HG03469 (cell line): ENCODE measurements around the gene MALRD1.
"Not testable (repeated sequence)": the region's sequence is repeated elsewhere in the genome, so short reads cannot be mapped to it uniquely, and the experiment has no call there.

Source experiments
- ATAC-seq: cut with Tn5 transposase; IDR thresholded peaks from one replicate; pipeline ENCODE4 v1.9.1; 2021; ENCODE audit warnings: mild to moderate bottlenecking, moderate library complexity, moderate number of reproducible peaks; ENCODE audit not compliant: unreplicated experiment

MALRD1 gene

DNA sequence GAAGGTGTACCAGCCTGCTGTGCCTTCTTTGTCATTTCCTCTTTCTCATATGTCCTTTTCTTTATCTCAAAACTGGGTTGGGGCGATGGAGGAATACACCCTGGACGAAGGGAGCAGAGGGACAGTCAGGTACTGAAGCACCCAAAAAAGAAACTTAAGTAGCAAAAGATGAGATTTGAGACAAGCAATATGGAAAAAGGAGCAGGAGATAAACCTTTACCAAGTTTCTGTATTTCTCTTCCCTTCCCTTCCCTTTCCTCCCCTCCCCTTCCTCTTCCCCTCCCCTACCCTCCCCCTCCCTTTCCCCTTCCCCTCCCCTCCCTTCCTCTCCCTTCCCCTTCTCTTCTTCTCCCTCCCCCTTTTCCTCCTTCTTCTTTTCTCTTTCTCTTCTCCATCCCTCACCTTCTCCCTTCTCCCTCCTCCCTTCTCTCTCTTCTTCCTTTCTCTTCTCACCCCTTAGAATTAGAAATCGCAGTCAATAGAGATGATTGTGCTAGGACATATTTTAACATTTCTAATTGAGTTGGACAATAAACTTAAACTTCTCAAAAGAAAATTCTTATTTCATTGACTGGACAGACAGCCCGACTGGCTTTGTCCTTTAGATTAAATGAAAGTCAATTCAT is 652.9 kb downstream of the MALRD1 start:
- ATAC-seq: no peak

DNA sequence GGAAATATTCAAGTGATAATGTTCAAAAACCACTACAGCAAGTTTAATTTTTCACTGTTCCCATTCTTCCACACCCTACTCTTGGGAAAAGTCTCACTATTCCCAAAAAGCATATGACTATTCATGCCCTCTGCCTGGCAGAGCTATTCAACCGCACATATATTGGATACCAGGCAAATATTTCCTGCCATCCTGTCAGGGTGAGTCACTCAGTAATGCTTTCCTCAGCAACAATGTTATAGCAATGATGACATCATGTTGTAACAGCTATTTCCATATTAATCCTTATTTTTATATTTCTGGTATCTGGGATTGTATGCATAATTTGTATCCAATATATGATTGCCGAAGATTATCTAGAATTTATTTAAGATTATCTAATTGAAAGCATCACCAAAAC is 653.6 kb downstream of the MALRD1 start:
- ATAC-seq: no peak

DNA sequence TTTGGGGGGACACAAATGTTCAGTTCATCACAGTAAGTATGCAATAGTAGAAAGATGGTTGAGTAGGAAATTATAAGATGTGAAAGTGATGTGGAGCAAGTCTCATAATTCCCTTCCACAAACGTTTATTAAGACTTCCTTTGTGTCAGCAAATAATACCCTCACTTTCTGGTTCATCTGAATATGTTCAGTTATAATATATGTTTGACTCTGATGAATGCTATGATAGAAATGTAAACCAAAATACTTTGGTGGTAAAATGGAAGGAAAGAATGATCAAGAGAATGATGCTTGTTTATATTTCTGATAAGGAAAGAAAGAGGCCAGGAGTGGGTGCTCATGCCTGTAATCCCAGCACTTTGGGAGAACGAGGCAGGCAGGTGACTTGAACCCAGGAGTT is 655.9 kb downstream of the MALRD1 start:
- no peak for ATAC-seq

DNA sequence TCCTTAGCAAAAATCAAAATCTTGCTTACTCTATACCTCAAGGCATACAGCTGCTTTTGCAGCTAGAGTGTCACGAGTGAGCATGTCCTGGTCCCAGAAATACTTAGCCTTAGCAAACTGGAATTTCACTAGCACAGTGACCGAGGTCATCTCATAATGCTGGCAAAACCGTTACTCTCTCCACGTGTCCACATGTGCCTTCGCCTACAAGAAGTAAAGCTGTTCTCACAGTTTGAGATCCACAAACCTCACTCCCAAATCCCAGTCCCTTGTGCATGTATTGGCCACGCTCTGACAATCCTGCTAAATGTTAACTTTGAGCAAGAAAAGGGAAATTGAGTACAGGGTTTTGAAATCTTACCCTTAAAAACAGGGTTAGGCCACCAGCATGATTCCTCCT is 656.6 kb downstream of the MALRD1 start:
- ATAC-seq: no peak

DNA sequence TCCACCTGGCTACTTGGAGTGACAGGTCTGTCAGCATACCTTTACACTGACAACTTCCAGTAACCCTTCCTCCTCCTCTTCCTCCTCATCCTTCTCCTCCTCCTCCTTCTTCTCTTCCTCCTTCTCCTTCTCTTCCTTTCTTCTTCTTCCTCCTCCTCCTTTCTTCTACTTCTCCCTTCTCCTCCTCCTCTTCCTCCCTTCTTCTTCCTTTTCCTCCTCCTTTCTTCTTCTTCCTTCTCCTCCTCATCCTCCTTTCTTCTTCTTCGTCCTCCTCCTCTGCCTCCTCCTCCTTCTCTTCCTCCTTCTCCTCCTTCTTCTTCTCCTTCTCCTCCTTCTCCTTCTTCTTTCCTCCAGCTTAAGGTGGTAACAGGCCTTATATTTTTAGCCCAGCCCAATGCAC is 658.3 kb downstream of the MALRD1 start:
- ATAC-seq: no peak

DNA sequence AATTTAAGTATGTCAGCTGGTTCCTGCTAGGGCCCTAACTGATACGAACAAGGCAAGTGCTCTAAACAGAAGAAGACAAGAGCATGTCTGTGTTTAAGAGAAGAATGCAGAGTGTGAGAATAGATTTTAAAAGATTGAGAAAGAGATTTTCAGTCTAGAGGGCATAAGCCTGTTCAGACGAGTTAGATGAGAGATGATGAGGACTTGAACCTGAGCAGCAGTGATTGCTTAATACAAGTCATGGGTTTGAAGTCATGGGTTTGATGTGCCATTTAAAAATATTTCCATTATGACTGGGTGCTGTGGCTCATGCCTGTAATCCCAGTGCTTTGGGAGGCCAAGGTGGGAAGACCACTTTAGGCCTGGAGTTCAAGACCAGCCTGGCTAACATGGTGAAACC is 658.8 kb downstream of the MALRD1 start:
- no peak for ATAC-seq

DNA sequence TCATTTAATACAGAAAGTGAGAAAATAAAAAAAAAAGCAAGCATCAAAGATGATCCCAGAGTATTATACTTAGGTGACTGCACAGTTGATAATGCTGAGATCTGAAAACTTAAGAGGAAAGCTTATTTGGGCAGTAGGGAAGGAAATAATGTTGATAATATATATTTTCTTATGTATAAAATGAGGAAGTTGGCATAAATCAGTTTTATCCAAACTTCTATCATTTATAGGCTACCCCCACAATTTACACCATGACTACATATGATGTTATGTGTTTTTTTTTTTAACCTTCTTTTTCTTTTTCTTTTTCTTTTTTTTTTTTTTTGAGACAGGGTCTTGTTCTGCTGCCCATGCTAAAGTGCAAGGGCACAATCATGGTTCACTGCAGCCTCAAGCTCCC is 659.4 kb downstream of the MALRD1 start:
- no peak for ATAC-seq

DNA sequence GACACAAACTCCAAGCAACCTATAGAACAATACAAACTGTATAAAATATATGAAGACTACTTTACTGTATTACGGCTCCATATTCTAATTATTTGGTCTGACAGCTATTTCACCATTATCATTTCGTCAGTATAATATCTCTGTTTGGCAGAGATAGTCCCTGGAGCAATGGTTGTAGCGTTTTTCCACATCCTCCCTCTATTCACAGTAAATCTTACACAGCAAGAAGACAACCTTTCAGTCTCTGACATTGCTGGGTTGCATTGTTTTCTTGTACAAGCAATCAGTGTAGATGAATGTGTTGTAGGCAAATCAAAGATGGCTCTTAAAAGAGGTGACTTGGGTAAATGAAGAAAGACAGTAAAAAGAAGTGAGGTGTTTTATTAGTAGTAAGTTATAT is 662.0 kb downstream of the MALRD1 start:
- no peak for ATAC-seq

DNA sequence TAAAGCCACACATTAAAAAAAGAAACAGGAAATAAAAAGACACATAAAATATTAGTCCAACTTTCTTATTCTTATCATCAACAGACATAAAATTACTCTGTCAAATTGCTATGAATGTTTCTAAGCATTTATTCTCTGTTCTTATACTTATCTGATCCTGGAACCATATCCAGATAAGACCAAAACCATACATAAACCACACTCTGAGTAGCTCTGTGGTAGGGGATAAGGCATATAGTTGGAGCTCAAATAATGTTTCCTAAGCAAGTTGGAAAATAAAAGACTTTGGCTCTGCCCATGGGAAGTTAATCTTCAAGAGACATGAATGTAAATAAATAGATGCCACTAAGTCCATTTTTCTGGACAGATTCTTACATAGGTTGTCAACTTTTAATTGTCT is 664.6 kb downstream of the MALRD1 start:
- ATAC-seq: no peak

DNA sequence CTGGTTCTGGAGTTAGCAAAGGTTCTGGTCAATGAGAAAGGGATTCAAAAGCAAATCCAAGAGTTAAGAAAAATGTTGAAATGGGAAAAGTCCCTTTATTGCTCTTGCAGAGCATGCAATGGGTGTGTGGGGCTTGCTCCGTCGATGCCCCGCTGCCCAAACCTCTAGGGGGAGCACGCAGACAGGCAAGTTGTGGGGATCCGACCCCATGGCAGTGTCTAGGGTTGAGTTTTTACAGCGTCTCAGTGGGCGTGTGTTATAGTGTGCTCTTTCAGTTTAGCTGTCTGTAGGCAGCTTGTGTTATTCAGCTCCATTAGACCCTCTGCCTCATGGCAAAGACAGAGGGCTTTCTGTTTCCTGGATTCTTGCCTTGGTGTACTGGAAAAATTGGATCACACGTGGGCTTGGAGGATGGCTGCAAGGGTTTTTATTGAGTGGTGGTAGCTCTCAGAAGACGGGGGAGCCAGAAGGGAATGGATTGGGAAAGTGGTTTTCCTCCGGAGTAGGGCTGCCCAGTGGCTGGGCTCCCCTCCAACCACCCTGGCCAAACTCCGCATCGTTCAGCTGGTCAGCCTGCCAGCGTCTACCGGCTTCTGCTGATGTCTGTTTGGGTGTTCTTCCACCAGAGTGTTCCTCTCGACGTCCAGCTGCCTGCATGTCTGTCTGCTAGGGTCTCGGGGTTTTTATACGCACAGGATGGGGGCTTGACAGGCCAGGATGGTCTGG is 665.4 kb downstream of the MALRD1 start:
- ATAC-seq: no peak

DNA sequence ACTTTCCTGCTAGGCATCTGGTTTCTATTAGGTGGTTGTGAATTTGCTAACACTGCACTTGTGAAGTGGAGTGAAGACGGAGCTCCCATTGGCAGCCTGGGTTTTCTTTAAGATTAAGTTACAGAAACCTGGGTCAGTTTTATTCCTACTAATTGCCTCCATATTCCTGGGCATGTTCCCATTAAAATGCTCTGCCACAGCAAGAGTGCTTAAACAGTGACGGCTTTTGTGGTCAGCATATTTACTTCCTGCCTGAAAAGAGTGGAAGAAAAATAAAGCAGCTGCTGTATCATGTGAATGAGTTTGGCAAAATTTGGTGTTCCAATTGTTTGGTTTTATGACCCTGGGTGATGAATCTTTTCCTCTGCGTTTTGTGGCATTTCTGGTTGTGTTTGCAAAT is 670.7 kb downstream of the MALRD1 start:
- ATAC-seq: no peak

DNA sequence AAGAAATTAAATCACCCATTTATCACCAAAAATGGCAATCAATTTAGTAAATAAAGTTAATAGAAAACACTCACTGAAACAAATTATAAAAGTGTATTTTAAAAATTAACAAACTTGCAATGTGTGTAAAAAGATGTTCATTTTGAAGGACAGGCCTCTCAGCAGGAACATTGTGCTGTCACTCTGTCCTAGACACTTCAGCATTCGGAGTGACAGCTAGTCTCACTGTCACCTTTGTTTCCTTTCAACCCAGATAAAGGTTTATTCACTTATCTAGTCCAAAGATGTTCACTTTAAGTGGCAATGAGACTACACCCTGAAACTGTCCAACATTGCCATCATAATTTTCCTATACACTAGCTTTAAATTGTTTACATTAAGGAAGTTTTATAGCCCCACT is 675.7 kb downstream of the MALRD1 start:
- no peak for ATAC-seq

DNA sequence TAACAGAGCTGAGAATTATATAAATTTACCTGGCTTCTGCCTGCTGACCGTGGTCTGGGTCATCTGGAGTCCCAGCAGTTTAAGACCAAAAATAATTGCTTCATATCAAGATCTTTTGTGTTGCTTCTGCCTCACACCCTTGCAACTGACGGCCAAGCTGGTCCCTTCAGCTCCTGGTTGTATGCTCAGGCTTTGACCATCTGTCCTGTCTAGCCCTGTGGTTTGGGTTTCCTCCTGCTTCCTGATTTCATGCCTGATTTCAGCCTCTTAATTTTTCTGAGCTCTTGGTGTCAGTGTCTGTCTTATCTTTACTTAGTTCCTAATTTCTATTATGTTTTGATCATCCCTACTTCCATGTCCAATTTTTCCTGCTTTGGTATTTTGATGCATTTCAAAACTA is 679.8 kb downstream of the MALRD1 start:
- ATAC-seq: no peak

DNA sequence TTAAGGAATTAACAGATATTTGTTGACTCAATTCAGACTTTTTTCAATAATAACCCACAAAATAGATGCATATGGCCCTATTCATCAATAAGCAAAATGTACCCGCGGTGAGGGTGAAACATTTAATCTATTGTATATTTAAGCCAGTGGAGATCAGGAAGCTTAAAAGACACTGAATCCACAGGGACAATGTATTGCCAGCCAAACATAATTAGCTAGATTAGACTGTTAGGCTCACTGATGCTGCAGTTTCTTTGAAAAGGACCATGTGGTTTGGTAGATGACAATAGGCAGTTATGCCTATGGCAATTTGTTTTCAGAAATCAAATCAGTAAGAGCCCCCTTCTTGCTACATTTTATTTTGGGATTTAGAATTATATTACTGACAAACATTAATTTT is 680.4 kb downstream of the MALRD1 start:
- ATAC-seq: no peak

DNA sequence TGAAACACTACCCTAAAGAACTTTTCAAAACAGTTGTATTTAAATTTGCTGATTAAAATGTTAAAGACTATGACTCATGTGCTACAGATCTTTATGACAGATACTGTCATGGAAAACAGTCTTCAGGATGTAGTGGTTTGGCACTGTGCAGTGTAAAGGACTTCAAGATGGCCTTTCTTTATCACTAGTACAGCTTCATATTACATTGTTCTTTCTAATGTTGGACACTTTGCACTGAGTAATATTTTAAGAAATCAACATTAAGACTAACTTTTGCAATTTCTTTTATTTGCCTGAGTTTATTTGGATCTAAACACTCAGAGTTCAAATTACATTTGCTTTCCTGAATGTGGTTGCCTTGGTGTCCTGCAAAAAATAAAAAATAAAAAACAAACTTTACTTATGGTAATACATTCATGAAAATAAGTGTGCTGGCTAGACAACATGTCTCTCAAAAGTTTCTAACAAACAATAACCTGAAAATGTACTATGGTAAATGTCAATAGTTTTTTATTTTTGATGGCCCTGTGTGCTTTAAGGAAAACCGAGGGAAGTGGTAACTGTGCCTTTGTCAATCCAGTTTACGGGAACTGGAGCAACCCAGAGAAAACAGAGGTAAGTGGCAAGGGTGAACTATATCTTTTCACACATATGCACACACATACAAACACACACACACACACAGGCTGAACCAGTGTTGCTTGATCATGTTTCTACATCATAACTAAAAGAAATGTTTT is 681.7 kb downstream of the MALRD1 start:
- ATAC-seq: no peak

DNA sequence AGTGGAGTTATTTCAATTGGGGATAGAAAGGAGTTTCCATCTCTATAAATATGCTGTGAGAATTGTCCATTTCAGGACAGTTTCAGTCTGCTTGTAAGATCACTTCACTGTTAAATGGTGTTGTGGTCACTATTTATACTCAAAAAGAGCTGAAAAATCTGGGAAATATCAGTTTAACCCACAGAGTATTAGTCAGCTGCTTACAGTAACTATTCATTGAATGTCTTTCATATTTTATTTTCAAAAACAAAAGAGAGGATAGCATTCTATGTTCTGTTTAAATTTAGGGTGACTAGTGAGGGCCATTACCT is 682.3 kb downstream of the MALRD1 start:
- no peak for ATAC-seq

DNA sequence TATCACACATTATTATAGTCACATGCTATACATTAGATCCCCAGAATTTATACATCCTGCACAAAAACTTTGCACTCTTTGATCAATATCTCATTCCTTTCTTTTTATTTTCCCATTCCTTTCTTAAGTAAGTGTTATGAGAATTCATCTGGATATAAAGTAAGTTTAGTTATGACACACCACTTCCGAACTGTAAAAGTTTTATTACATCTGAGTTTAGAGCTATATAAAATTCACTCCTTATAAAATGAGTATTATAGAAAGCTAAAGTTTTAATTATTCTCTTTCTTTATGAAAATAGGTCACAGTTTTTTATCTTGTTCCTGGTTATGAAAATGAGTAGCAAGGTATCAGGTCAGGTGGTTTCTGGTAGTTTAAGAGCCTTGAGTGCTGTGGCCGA is 683.0 kb downstream of the MALRD1 start:
- no peak for ATAC-seq

DNA sequence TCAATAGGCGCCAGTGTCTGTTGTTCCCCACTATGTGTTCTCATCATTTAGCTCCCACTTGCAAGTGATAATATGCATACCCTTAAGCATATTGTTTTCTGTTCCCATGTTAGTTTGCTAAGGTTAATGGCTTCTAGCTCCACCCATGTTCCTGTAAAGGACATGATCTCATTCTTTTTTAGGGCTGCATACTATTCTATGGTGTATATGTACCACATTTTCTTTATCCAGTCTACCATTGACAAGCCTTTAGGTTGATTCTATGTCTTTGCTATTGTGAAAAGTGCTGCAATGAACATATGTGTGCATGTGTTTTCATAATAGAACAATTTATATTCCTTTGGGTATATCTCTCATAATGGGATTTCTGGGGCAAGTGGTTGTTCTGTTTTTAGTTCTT is 689.8 kb downstream of the MALRD1 start:
- no peak for ATAC-seq

DNA sequence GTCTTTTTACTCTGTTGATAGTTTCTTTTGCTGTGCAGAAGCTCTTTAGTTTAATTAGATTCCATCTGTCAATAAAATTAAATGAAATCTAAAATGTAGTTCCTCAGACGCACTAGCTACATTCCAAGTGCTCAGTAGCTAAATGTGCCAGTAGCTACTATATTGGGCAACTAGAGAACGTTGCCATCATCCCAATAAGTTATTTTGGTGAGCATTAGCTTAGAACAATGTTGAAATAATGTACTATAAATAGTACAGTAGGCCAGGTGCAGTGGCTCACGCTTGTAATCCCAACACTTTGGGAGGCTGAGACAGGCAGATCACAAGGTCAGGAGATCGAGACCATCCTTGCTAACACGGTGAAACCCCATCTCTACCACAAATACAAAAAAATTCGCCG is 690.6 kb downstream of the MALRD1 start:
- not testable (repeated sequence) for ATAC-seq

DNA sequence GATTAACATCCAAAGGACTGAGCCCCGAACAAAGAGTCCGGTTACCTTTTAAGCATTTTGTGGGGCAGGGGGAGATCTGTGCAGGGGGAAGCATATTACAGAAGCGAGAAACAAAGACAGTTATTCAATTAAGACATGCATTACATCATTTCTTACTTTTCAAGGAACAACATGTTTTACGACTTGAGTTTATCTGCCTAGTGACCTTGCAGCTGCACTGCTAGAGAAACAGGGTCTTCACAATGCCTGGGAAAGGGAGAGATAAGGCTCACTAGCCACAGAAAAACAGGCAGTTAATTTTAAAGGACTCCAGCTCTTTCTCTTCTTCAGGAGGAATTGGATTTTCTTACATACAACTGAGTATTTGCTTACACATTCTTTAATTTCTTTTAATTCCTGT is 693.5 kb downstream of the MALRD1 start:
- ATAC-seq: not testable (repeated sequence)

DNA sequence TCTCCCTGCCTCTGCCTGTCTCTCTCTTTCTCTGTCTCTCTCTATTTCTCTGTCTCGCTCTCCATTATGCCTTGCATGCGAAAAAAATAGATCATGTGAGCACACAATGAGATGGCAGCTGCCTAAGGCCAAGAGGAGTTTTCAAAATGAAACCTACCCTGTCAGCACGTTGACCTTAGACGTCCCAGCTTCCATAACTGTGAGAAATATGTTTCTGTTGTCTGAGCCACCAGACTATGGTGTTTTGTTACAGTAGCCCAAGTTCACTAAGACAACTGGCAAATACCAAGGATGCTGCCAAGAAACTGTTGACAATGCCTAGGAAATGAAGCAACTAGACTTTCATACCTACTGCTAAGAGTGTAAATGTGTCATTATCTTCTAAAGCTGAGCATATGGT is 697.1 kb downstream of the MALRD1 start:
- ATAC-seq: no peak

DNA sequence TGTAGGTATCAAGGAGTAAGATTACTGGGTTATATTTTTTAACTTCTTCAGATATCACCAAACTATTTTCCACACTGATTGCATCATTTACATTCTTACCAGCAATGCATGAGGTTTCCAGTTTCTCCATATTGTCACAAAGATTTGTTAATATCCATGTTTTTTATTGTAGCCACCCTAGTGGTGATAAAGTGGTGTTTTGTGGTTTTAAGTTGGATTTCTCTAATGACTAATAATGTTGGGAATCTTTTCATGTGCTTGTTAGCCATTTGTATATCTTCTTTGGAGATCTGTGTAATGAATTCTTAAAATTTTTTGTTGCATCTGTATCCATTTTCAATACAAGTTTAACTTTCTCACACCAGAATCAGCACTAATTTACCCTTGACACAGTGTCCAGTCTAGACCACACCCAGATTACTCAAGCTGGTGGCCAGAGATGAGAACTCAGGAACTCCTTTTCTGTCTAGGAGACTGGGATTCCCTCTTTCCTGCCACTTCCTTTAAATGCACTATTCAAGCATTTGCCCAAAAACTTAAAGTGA is 700.7 kb downstream of the MALRD1 start:
- no peak for ATAC-seq
